D721Med (cell line): ENCODE data around the gene ZNF653.
"Not testable (repeated sequence)": the region's sequence is repeated elsewhere in the genome, so short reads cannot be mapped to it uniquely, and the experiment has no call there.

ENCODE experiments used
- DNase-seq: peaks from one replicate; pipeline ENCODE4 v3.0.0; 2011; ENCODE audit warnings: low spot score; ENCODE audit not compliant: insufficient read length
- FAIRE-seq: peaks from 2 replicates; lab custom pipeline; 2011; peaks lifted over from hg19 to GRCh38; lab: Jason Lieb, UNC
- TF ChIP-seq, protein P1 (sequence below): IDR thresholded peaks from 2 replicates; pipeline ENCODE4 v1.5.1; 2012; ENCODE audit warnings: mild to moderate bottlenecking, control low read depth; ENCODE audit not compliant: insufficient read depth; ENCODE audit errors: missing control alignments

ZNF653 gene

GRCh38 chr19:11434703-11435056 is 71.0 kb downstream of the ZNF653 start:
- FAIRE-seq (no peak), DNase-seq (no peak)
- TF ChIP-seq, protein P1, sequence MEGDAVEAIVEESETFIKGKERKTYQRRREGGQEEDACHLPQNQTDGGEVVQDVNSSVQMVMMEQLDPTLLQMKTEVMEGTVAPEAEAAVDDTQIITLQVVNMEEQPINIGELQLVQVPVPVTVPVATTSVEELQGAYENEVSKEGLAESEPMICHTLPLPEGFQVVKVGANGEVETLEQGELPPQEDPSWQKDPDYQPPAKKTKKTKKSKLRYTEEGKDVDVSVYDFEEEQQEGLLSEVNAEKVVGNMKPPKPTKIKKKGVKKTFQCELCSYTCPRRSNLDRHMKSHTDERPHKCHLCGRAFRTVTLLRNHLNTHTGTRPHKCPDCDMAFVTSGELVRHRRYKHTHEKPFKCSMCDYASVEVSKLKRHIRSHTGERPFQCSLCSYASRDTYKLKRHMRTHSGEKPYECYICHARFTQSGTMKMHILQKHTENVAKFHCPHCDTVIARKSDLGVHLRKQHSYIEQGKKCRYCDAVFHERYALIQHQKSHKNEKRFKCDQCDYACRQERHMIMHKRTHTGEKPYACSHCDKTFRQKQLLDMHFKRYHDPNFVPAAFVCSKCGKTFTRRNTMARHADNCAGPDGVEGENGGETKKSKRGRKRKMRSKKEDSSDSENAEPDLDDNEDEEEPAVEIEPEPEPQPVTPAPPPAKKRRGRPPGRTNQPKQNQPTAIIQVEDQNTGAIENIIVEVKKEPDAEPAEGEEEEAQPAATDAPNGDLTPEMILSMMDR, result no peak

GRCh38 chr19:11433526-11433925 is 72.1 kb downstream of the ZNF653 start:
- DNase-seq, FAIRE-seq: not testable (repeated sequence)
